Esophagus squamous epithelium (tissue), 4 donors: Measurements from ENCODE around the gene CLCA4.

Experiments used
- CTCF ChIP-seq, 6 experiments: fragments of 450-650 bp in 4 of 6; fragments of 200-600 bp in 2 of 6; sonication (generic) in 2 of 6; IDR thresholded peaks; one replicate each; pipeline ENCODE4 v1.5.1; 2016 to 2019; ENCODE audit warnings: antibody characterized with exemption in 6 of 6, mild to moderate bottlenecking in 4 of 6, moderate library complexity in 4 of 6
- POLR2A ChIP-seq, 4 donors: fragments of 450-650 bp; IDR thresholded peaks; one replicate each; pipeline ENCODE4 v1.6.1; 2017; ENCODE audit warnings: antibody characterized with exemption in 4 of 4, mild to moderate bottlenecking in 4 of 4, moderate library complexity in 3 of 4

DNA sequence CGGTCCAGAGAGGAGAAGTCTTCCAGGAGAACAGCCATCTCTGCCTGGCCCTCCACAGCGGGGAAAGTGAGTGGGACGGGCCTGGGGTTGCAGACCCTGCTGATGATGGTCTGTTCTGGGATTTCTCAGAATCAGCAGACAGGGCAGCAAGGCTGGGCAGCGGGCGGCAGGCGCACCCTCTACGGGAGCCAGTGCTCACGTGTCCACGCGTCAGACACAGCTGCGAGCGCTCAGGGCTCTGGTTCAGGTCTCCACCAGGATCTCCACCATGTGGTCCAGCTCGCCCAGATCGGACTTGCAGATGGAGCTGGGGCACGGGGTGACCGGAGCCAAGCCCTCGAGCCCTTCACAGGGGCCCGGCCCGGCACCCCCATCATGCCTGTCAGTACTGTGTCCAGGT, 5.5 kb downstream of the CLCA4 start:
- TF ChIP-seq POLR2A (IDR thresholded peaks at IDR 0.05) = no peak
- TF ChIP-seq CTCF (IDR thresholded peaks at IDR 0.05) = no peak
